ENCODE results near the gene TTC27.

Gene TTC27

GRCh38 chr2:32847734-32848133, 219.9 kb downstream of the TTC27 start:
- no peak for DNase-seq (ENCODE audit: low read depth, low spot score)
- no peak for TF ChIP-seq SUZ12 (IDR thresholded peaks at IDR 0.05; ENCODE audit: extremely low read depth, insufficient read depth, insufficient read length)
- no peak for TF ChIP-seq YY1 (IDR thresholded peaks at IDR 0.05; ENCODE audit: insufficient read depth, insufficient read length)
- no peak for TF ChIP-seq ZNF274 (IDR thresholded peaks at IDR 0.05; ENCODE audit: low read depth, low read length)

GRCh38 chr2:32849456-32850194, 221.8 kb downstream of the TTC27 start:
- no peak overlapping the region for H3K4me3 ChIP-seq (ENCODE audit: insufficient read length, low read depth)
- no peak for DNase-seq (ENCODE audit: low read depth, low spot score)
- TF ChIP-seq SUZ12 (IDR thresholded peaks at IDR 0.05; ENCODE audit: extremely low read depth, insufficient read depth, insufficient read length) (no peak), YY1 (IDR thresholded peaks at IDR 0.05; ENCODE audit: insufficient read depth, insufficient read length) (no peak), ZNF274 (IDR thresholded peaks at IDR 0.05; ENCODE audit: low read depth, low read length) (no peak)

More at GRCh38 chr2:32847734-32848133, 219.9 kb downstream of the TTC27 start:
- H3K9me3 ChIP-seq (ENCODE audit: insufficient read depth, low read length), result peaks cover 24% of the 10 kb centered on the region; the same call in 1 of the 2 replicates
- H3K4me3 ChIP-seq (ENCODE audit: insufficient read length, low read depth), result no peak overlapping the region
- no peaks in the 10 kb centered on the region for H3K36me3 ChIP-seq (ENCODE audit: insufficient read depth, insufficient read length, low read length)
- H3K4me1 ChIP-seq (ENCODE audit: insufficient read depth, insufficient read length), result no peaks in the 10 kb centered on the region
- no peak overlapping the region for H3K9ac ChIP-seq (ENCODE audit: insufficient read length, low read depth)
- no peaks in the 10 kb centered on the region for H3K27me3 ChIP-seq (ENCODE audit: insufficient read depth, insufficient read length)

DNA sequence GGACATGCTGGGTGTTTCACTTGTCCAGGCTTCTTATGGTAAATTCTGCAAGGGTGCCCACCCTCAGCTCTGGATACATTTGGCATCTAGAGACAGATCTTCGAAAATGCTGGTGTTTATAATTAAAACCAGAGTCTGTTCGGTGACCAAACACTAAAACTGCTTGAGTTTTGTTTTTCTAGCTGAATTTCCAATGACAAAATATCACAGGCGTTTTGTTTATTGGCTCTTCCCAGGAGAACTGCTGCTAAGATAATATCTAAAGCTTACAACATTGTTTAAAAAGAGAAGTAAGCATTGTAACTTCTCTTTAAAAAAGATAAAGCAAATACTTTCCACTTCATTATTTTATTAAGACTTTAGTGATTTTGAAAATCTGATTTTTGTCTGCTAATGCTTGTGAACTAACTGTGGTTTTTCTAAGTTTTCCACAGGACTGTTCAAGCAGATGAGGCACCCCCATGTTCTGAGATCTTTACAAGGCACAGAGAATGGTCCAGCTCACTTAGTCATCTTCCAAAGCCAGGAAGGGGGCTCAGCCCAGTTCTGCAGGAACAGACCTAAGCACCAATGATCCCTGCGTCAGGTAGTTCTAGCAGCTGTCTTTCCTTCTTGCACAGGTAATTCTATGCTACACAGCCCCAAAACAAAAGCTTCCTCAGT, 224.1 kb downstream of the TTC27 start:
- no peak overlapping the region for H3K4me3 ChIP-seq (ENCODE audit: insufficient read length, low read depth)
- DNase-seq (ENCODE audit: low read depth, low spot score), result no peak
- H3K9me3 ChIP-seq (ENCODE audit: insufficient read depth, low read length), result peaks cover 6% of the 10 kb centered on the region; the same call in 1 of the 2 replicates
- no peak for TF ChIP-seq SUZ12 (IDR thresholded peaks at IDR 0.05; ENCODE audit: extremely low read depth, insufficient read depth, insufficient read length)
- no peak for TF ChIP-seq ZNF274 (IDR thresholded peaks at IDR 0.05; ENCODE audit: low read depth, low read length)
- no peak for TF ChIP-seq YY1 (IDR thresholded peaks at IDR 0.05; ENCODE audit: insufficient read depth, insufficient read length)
- H3K36me3 ChIP-seq (ENCODE audit: insufficient read depth, insufficient read length, low read length), result no peaks in the 10 kb centered on the region
- no peaks in the 10 kb centered on the region for H3K27me3 ChIP-seq (ENCODE audit: insufficient read depth, insufficient read length)
- H3K4me1 ChIP-seq (ENCODE audit: insufficient read depth, insufficient read length), result no peaks in the 10 kb centered on the region
- no peak overlapping the region for H3K9ac ChIP-seq (ENCODE audit: insufficient read length, low read depth)

More at GRCh38 chr2:32849456-32850194, 221.8 kb downstream of the TTC27 start:
- Histone ChIP-seq H3K27me3 (ENCODE audit: insufficient read depth, insufficient read length) (no peaks in the 10 kb centered on the region), H3K4me1 (ENCODE audit: insufficient read depth, insufficient read length) (no peaks in the 10 kb centered on the region), H3K36me3 (ENCODE audit: insufficient read depth, insufficient read length, low read length) (no peaks in the 10 kb centered on the region), H3K9ac (ENCODE audit: insufficient read length, low read depth) (no peak overlapping the region), H3K9me3 (ENCODE audit: insufficient read depth, low read length) (peaks cover 20% of the 10 kb centered on the region; the same call in 1 of the 2 replicates)

DNA sequence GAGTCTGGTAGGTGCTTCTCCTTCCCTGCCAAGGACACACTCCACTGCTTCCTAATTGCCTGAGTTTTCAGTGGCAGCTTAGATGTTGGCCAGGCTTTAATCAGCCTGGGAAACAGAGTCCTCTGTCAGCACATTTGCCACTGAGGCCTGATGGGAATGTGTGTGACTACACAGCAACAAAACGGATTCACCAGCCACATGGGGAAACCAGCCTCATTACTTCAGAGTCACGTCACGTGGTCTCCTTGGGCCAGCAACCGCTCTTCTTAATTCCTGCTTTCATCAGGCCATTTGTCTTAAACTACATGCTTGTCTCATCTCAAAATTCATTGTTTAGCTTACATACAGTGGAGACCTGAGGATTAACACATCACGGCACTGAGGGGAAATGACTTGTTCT, 225.0 kb downstream of the TTC27 start:
- DNase-seq (ENCODE audit: low read depth, low spot score), result no peak
- peaks cover 6% of the 10 kb centered on the region; the same call in 1 of the 2 replicates for H3K9me3 ChIP-seq (ENCODE audit: insufficient read depth, low read length)
- H3K4me3 ChIP-seq (ENCODE audit: insufficient read length, low read depth), result no peak overlapping the region
- H3K36me3 ChIP-seq (ENCODE audit: insufficient read depth, insufficient read length, low read length), result no peaks in the 10 kb centered on the region
- no peaks in the 10 kb centered on the region for H3K27me3 ChIP-seq (ENCODE audit: insufficient read depth, insufficient read length)
- H3K4me1 ChIP-seq (ENCODE audit: insufficient read depth, insufficient read length), result no peaks in the 10 kb centered on the region
- TF ChIP-seq YY1 (IDR thresholded peaks at IDR 0.05; ENCODE audit: insufficient read depth, insufficient read length) (no peak), ZNF274 (IDR thresholded peaks at IDR 0.05; ENCODE audit: low read depth, low read length) (no peak), SUZ12 (IDR thresholded peaks at IDR 0.05; ENCODE audit: extremely low read depth, insufficient read depth, insufficient read length) (no peak)
- H3K9ac ChIP-seq (ENCODE audit: insufficient read length, low read depth), result no peak overlapping the region

DNA sequence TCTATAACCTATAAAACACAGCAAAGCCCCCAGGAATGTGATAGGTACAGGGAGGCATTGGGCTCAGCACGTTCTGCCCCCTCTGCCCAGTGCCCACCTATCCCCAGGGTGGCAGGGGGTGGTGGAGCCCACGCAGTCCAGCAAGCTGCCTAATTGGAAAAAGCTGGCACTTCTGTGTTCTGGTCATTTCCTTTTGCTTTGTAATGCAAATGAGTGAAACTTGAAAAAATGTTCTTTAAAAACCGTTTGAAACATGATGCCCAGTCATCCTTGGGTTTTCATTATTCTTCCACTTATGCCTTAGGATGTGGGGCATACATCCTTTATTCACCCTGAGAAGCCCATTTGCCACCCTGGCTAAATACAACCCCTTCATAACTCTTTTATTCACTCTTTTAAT, 229.0 kb downstream of the TTC27 start:
- H3K27me3 ChIP-seq (ENCODE audit: insufficient read depth, insufficient read length), result no peaks in the 10 kb centered on the region
- no peak overlapping the region for H3K4me3 ChIP-seq (ENCODE audit: insufficient read length, low read depth)
- H3K4me1 ChIP-seq (ENCODE audit: insufficient read depth, insufficient read length), result peaks cover 2% of the 10 kb centered on the region
- H3K36me3 ChIP-seq (ENCODE audit: insufficient read depth, insufficient read length, low read length), result no peaks in the 10 kb centered on the region
- DNase-seq (ENCODE audit: low read depth, low spot score), result no peak
- no peaks in the 10 kb centered on the region for H3K9me3 ChIP-seq (ENCODE audit: insufficient read depth, low read length)
- no peak for TF ChIP-seq ZNF274 (IDR thresholded peaks at IDR 0.05; ENCODE audit: low read depth, low read length)
- no peak overlapping the region for H3K9ac ChIP-seq (ENCODE audit: insufficient read length, low read depth)

GRCh38 chr2:32858713-32859112, 230.9 kb downstream of the TTC27 start:
- Histone ChIP-seq H3K36me3 (ENCODE audit: insufficient read depth, insufficient read length, low read length) (no peaks in the 10 kb centered on the region), H3K9me3 (ENCODE audit: insufficient read depth, low read length) (no peaks in the 10 kb centered on the region), H3K4me1 (ENCODE audit: insufficient read depth, insufficient read length) (peaks cover 2% of the 10 kb centered on the region), H3K4me3 (ENCODE audit: insufficient read length, low read depth) (no peak overlapping the region), H3K9ac (ENCODE audit: insufficient read length, low read depth) (no peak overlapping the region), H3K27me3 (ENCODE audit: insufficient read depth, insufficient read length) (no peaks in the 10 kb centered on the region)
- TF ChIP-seq YY1 (IDR thresholded peaks at IDR 0.05; ENCODE audit: insufficient read depth, insufficient read length) (no peak), SUZ12 (IDR thresholded peaks at IDR 0.05; ENCODE audit: extremely low read depth, insufficient read depth, insufficient read length) (no peak), ZNF274 (IDR thresholded peaks at IDR 0.05; ENCODE audit: low read depth, low read length) (no peak)
- no peak for DNase-seq (ENCODE audit: low read depth, low spot score)

DNA sequence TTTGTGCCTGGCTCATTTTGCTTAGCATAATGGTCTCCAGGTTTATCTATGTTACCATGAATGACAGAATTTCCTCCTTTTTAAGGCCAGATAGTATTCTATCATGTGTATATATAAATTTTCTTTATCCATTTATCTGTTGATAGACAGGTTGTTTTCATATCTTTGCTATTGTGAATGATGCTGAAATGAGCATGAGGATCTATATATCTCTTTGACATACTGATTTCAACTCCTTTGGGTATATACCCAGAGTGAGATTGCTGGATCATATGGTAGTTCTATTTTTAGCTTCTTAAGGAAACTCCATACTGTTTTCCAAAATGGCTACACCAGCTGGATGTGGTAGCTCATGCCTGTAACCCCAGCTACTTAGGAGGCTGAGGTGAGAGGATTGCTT, 232.5 kb downstream of the TTC27 start:
- H3K4me3 ChIP-seq (ENCODE audit: insufficient read length, low read depth), result no peak overlapping the region
- DNase-seq (ENCODE audit: low read depth, low spot score), result no peak
- H3K27me3 ChIP-seq (ENCODE audit: insufficient read depth, insufficient read length), result no peaks in the 10 kb centered on the region
- peaks cover 2% of the 10 kb centered on the region for H3K4me1 ChIP-seq (ENCODE audit: insufficient read depth, insufficient read length)
- H3K9me3 ChIP-seq (ENCODE audit: insufficient read depth, low read length), result no peaks in the 10 kb centered on the region
- H3K9ac ChIP-seq (ENCODE audit: insufficient read length, low read depth), result no peak overlapping the region
- no peak for TF ChIP-seq YY1 (IDR thresholded peaks at IDR 0.05; ENCODE audit: insufficient read depth, insufficient read length)
- no peak for TF ChIP-seq SUZ12 (IDR thresholded peaks at IDR 0.05; ENCODE audit: extremely low read depth, insufficient read depth, insufficient read length)
- TF ChIP-seq ZNF274 (IDR thresholded peaks at IDR 0.05; ENCODE audit: low read depth, low read length), result no peak
- H3K36me3 ChIP-seq (ENCODE audit: insufficient read depth, insufficient read length, low read length), result no peaks in the 10 kb centered on the region

All from NT2/D1 (cell line).